H1 (cell line): Measurements from ENCODE around the gene RALGDS. TPM values are rescaled to one million over a fixed set of nuclear protein-coding genes. Genes with fewer than 3 reads are reported as not detected.

ENCODE experiments used
- CTCF ChIA-PET: fragments of 300-600 bp; sonication (Branson Sonifier 250); formaldehyde crosslinking; loops from one replicate; lab custom pipeline; 2021; ENCODE audit not compliant: partially characterized antibody; lab: Charles Lee
- POLR2A ChIA-PET: fragments of 300-600 bp; sonication (Branson Sonifier 250); formaldehyde crosslinking; loops from one replicate; lab custom pipeline; 2021; ENCODE audit warnings: inconsistent platforms; ENCODE audit not compliant: partially characterized antibody; lab: Charles Lee
- DNase-seq, 2 experiments: peaks; one replicate each; pipeline versions ENCODE4 v3.0.0 to v3.0.0-alpha.2; 2010 to 2022; ENCODE audit warnings: low spot score in 2 of 2, low read depth in 1 of 2, mixed read lengths in 1 of 2
- FAIRE-seq: peaks from 2 replicates; lab custom pipeline; 2011; peaks lifted over from hg19 to GRCh38; lab: Jason Lieb, UNC
- H2AFZ ChIP-seq: 2 replicates; pipeline ENCODE4 v1.8.1; 2012; ENCODE audit warnings: low read length, inconsistent platforms
- H2AK5ac ChIP-seq: 2 replicates; pipeline ENCODE4 v1.6.1; 2013; ENCODE audit warnings: low read depth, low read length
- H2BK120ac ChIP-seq: replicated peaks from 2 replicates; pipeline ENCODE3; 2013; ENCODE audit warnings: low read depth, low read length, inconsistent platforms
- H2BK12ac ChIP-seq: 2 replicates; pipeline ENCODE4 v1.6.1; 2013; ENCODE audit warnings: low read depth, low read length
- H2BK15ac ChIP-seq: 2 replicates; pipeline ENCODE4 v1.6.1; 2013; ENCODE audit warnings: low read length
- H2BK20ac ChIP-seq: 2 replicates; pipeline ENCODE4 v1.6.1; 2013; ENCODE audit warnings: low read length
- H2BK5ac ChIP-seq: 2 replicates; pipeline ENCODE4 v1.6.1; 2013; ENCODE audit warnings: low read depth, low read length
- H3K14ac ChIP-seq: 2 replicates; pipeline ENCODE4 v1.6.1; 2013; ENCODE audit warnings: inconsistent platforms; ENCODE audit not compliant: insufficient read length
- H3K18ac ChIP-seq: 2 replicates; pipeline ENCODE4 v1.6.1; 2013; ENCODE audit warnings: low read length; ENCODE audit errors: extremely low read depth
- H3K23ac ChIP-seq: 2 replicates; pipeline ENCODE4 v1.6.1; 2013; ENCODE audit warnings: inconsistent platforms; ENCODE audit not compliant: insufficient read length
- H3K23me2 ChIP-seq: 2 replicates; pipeline ENCODE4 v1.6.1; 2013; ENCODE audit warnings: low read depth, low read length
- H3K27ac ChIP-seq: 2 replicates; pipeline ENCODE4 v1.6.1; 2011; ENCODE audit warnings: low read depth, low read length, inconsistent platforms
- H3K27me3 ChIP-seq, 4 experiments: replicated peaks in 1 of 4; 1 replicate in 1 of 4; 2 replicates in 3 of 4; pipeline versions ENCODE4 v1.6.1 to v1.8.1; 2011 to 2013; ENCODE audit warnings: low read length in 3 of 4, mild to moderate bottlenecking in 3 of 4, inconsistent platforms in 2 of 4, mixed read lengths in 2 of 4, moderate library complexity in 1 of 4; ENCODE audit not compliant: control insufficient read depth in 3 of 4, insufficient read depth in 3 of 4; ENCODE audit errors: extremely low read depth in 1 of 4
- H3K36me3 ChIP-seq, 4 experiments: 2 replicates each; pipeline versions ENCODE4 v1.6.1 to v1.8.1; 2011 to 2013; ENCODE audit warnings: mild to moderate bottlenecking in 4 of 4, low read length in 3 of 4, moderate library complexity in 2 of 4, control low read depth in 1 of 4, inconsistent platforms in 1 of 4; ENCODE audit not compliant: insufficient read depth in 4 of 4, control insufficient read depth in 2 of 4
- H3K4ac ChIP-seq: replicated peaks from 2 replicates; pipeline ENCODE3; 2013; ENCODE audit warnings: low read length, low read depth, mixed read lengths, inconsistent platforms; ENCODE audit not compliant: insufficient read length
- H3K4me1 ChIP-seq, 4 experiments: replicated peaks in 1 of 4; 1 replicate in 1 of 4; 2 replicates in 3 of 4; pipeline versions ENCODE4 v1.6.1 to v1.8.1; 2011 to 2013; ENCODE audit warnings: low read length in 3 of 4, inconsistent platforms in 2 of 4, mixed read lengths in 1 of 4; ENCODE audit not compliant: insufficient read depth in 4 of 4, control insufficient read depth in 3 of 4
- H3K4me2 ChIP-seq, 2 experiments: 2 replicates each; pipeline versions ENCODE4 v1.6.1 to v1.8.1; 2011 to 2013; ENCODE audit warnings: low read depth in 2 of 2, low read length in 2 of 2, control low read depth in 1 of 2, inconsistent platforms in 1 of 2, mild to moderate bottlenecking in 1 of 2; ENCODE audit not compliant: insufficient read depth in 1 of 2
- H3K4me3 ChIP-seq, 4 experiments: fragments of 200-600, 300-600 bp in 1 of 4; sonication (generic), shearing (Covaris generic), sonication (Bioruptor Twin) in 1 of 4; 2 replicates each; pipeline versions ENCODE4 v1.5.1 to v1.8.1; 2011 to 2016; ENCODE audit warnings: low read length in 4 of 4, low read depth in 3 of 4, control low read depth in 2 of 4, inconsistent platforms in 2 of 4, mild to moderate bottlenecking in 2 of 4, mixed read lengths in 1 of 4, moderate library complexity in 1 of 4; ENCODE audit not compliant: insufficient read depth in 2 of 4; ENCODE audit errors: extremely low read depth in 1 of 4
- H3K56ac ChIP-seq: replicated peaks from 2 replicates; pipeline ENCODE3; 2013; ENCODE audit warnings: low read depth, mild to moderate bottlenecking, mixed read lengths, low read length, inconsistent platforms; ENCODE audit not compliant: insufficient read length
- H3K79me1 ChIP-seq: 2 replicates; pipeline ENCODE4 v1.6.1; 2013; ENCODE audit warnings: low read depth, low read length, control low read depth
- H3K79me2 ChIP-seq, 2 experiments: 2 replicates each; pipeline versions ENCODE4 v1.6.1 to v1.8.1; 2012 to 2013; ENCODE audit warnings: low read length in 2 of 2, mild to moderate bottlenecking in 2 of 2, inconsistent platforms in 1 of 2; ENCODE audit not compliant: insufficient read depth in 2 of 2, control insufficient read depth in 1 of 2
- H3K9ac ChIP-seq, 4 experiments: replicated peaks in 1 of 4; 1 replicate in 1 of 4; 2 replicates in 3 of 4; pipeline versions ENCODE4 v1.6.1 to v1.8.1; 2011 to 2013; ENCODE audit warnings: low read depth in 3 of 4, low read length in 3 of 4, control low read depth in 2 of 4, mild to moderate bottlenecking in 2 of 4, moderate library complexity in 2 of 4, inconsistent platforms in 1 of 4; ENCODE audit errors: extremely low read depth in 1 of 4
- H3K9me3 ChIP-seq, 2 experiments: 2 replicates each; pipeline versions ENCODE4 v1.6.1 to v1.8.1; 2012 to 2013; ENCODE audit warnings: mild to moderate bottlenecking in 2 of 2, moderate library complexity in 2 of 2, control low read depth in 1 of 2, inconsistent platforms in 1 of 2, low read depth in 1 of 2, low read length in 1 of 2, mixed read lengths in 1 of 2; ENCODE audit not compliant: insufficient read depth in 2 of 2
- H4K20me1 ChIP-seq, 2 experiments: replicated peaks in 1 of 2; 2 replicates each; pipeline versions ENCODE3 to v1.8.1; 2011 to 2013; ENCODE audit warnings: inconsistent platforms in 2 of 2, low read length in 2 of 2, mild to moderate bottlenecking in 1 of 2; ENCODE audit not compliant: insufficient read depth in 2 of 2, control insufficient read depth in 1 of 2
- H4K5ac ChIP-seq: 2 replicates; pipeline ENCODE4 v1.6.1; 2013; ENCODE audit warnings: low read length, low read depth, mixed read lengths, inconsistent platforms; ENCODE audit not compliant: insufficient read length
- H4K8ac ChIP-seq: 2 replicates; pipeline ENCODE4 v1.8.0; 2013; ENCODE audit warnings: mild to moderate bottlenecking, moderate library complexity, low read length, inconsistent platforms; ENCODE audit not compliant: insufficient read depth; ENCODE audit errors: extremely low read depth
- H4K91ac ChIP-seq: replicated peaks from 2 replicates; pipeline ENCODE3; 2013; ENCODE audit warnings: low read length, mixed read lengths, inconsistent platforms; ENCODE audit not compliant: insufficient read length
- ASH2L ChIP-seq: fragments of 200-600, 300-600 bp; sonication (generic); IDR thresholded peaks from one replicate; pipeline ENCODE4 v1.7.1; 2017; ENCODE audit warnings: low read length
- ATF2 ChIP-seq: IDR thresholded peaks from 2 replicates; pipeline ENCODE4 v1.6.1; 2012; ENCODE audit warnings: low read length, inconsistent platforms
- BACH1 ChIP-seq: IDR thresholded peaks from 2 replicates; pipeline ENCODE4 v1.6.1; 2012; ENCODE audit warnings: low read length, improper control_type of control experiment
- CEBPB ChIP-seq: IDR thresholded peaks from 2 replicates; pipeline ENCODE4 v1.6.1; 2012; ENCODE audit warnings: low read depth, low read length
- EZH2 ChIP-seq: fragments of 200-600 bp; sonication (generic); IDR thresholded peaks from 2 replicates; pipeline ENCODE4 v1.7.1; 2012; ENCODE audit warnings: low read depth, mild to moderate bottlenecking, moderate library complexity, low read length, inconsistent platforms; ENCODE audit not compliant: severe bottlenecking
- KDM5A ChIP-seq: fragments of 200-600 bp; IDR thresholded peaks from 2 replicates; pipeline ENCODE4 v1.7.1; 2012; ENCODE audit warnings: mild to moderate bottlenecking, low read length, inconsistent platforms, mixed read lengths
- MAFK ChIP-seq: IDR thresholded peaks from 2 replicates; pipeline ENCODE4 v1.6.1; 2012; ENCODE audit warnings: low read depth, mild to moderate bottlenecking, improper control_type of control experiment, low read length
- POLR2AphosphoS5 ChIP-seq: IDR thresholded peaks from 2 replicates; pipeline ENCODE4 v1.6.1; 2011; ENCODE audit warnings: low read depth, low read length
- SIRT6 ChIP-seq: IDR thresholded peaks from one replicate; pipeline ENCODE4 v1.7.1; 2012; ENCODE audit warnings: low read length, inconsistent platforms
- SIX5 ChIP-seq: IDR thresholded peaks from 2 replicates; pipeline ENCODE4 v1.6.1; 2011; ENCODE audit warnings: mild to moderate bottlenecking, low read depth, low read length
- TEAD4 ChIP-seq: IDR thresholded peaks from 2 replicates; pipeline ENCODE4 v1.6.1; 2012; ENCODE audit warnings: low read depth, low read length, inconsistent platforms, mixed read lengths
- ZNF274 ChIP-seq: IDR thresholded peaks from 2 replicates; pipeline ENCODE4 v1.7.0; 2012; ENCODE audit warnings: low read length, borderline replicate concordance; ENCODE audit errors: extremely low read depth
- WGBS, 2 experiments: shearing (Covaris generic) in 1 of 2; methylation state at CpG; one replicate each; pipeline versions ENCODE4 v1.1.6 to v1.1.7; 2013 to 2015; ENCODE audit warnings: low lambda C conversion rate in 2 of 2, mixed read lengths in 2 of 2, inconsistent platforms in 1 of 2, low coverage in 1 of 2, missing lambda C conversion rate in 1 of 2; ENCODE audit not compliant: insufficient replicate concordance in 2 of 2, insufficient coverage in 1 of 2, insufficient read length in 1 of 2; ENCODE audit errors: extremely low coverage in 1 of 2, missing lambda C conversion rate in 1 of 2; 5-methylcytosine and 5-hydroxymethylcytosine counted together
- polyA plus RNA-seq, 7 experiments: library from polyadenylated mRNA; depleted of rRNA in 3 of 7; stranded (reverse) in 5 of 7; unstranded in 2 of 7; fragments of >200 nt in 5 of 7; fragments of 200-250 nt in 2 of 7; gene quantifications; 1 replicate in 5 of 7; 2 replicates in 1 of 7; 4 replicates in 1 of 7; pipeline versions ENCODE4 v1.2.1 to v1.2.3, GENCODE V29; 2011 to 2013; ENCODE audit warnings: missing spikeins in 2 of 7, mixed read lengths in 2 of 7
- total RNA-seq: library from RNA; stranded (reverse); fragmentation: NEBNext Ultra II Directional; extraction: Animal tissue kit (Norgen Biotek cat#: 25700); gene quantifications from 2 replicates; pipeline ENCODE4 v1.2.1, GENCODE V29; 2021
- TF ChIP-seq, protein P1 (sequence below): IDR thresholded peaks from 2 replicates; pipeline ENCODE4 v1.6.1; 2011; ENCODE audit warnings: low read depth, mild to moderate bottlenecking, low read length; ENCODE audit not compliant: insufficient read depth

RALGDS gene
- total and polyA plus RNA-seq, 2 of the 8 experiments (the other 6 are each of a cell fraction or from before 2014, with no cell fraction given), result 14.5 to 25.5 TPM

DNA sequence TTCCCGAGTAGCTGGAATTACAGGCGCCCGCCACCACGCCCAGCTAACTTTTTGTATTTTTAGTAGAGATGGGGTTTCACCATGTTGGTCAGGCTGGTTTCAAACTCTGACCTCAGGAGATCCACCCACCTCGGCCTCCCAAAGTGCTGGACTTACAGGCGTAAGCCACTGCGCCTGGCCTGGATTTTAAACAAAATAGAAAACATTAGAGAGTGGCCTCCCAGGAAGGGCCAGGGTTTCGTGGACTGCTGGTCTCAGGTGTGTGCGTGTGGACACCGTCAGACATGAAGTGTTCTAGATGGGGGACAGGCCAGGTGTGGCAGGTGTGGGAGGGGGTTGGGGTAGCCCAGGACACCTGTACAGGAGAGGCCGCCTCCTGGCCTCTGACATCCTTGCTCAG lies 49.7 kb upstream of the RALGDS start:
- H3K79me1 ChIP-seq, result no peaks in the 10 kb centered on the region
- ChIA-PET POLR2A (interaction anchor here (0.6 kb wide), 2 partner anchors 189 to 1923 kb away, joined by 3 read pairs; no protein-coding TSS in a partner anchor), CTCF (interaction anchor here (1.0 to 8.6 kb wide), 3 partner anchors 10 to 69 kb away, joined by 3 to 96 read pairs (median 5); no protein-coding TSS in a partner anchor)
- no peak overlapping the region for H2BK5ac ChIP-seq
- no peak overlapping the region for H3K56ac ChIP-seq
- no peak overlapping the region for H2AFZ ChIP-seq
- H3K9me3 ChIP-seq, result no peaks in the 10 kb centered on the region
- H3K18ac ChIP-seq, result no peak overlapping the region
- no peak overlapping the region for H3K4me2 ChIP-seq
- H4K5ac ChIP-seq, result no peak overlapping the region
- DNase-seq (no peak), FAIRE-seq (no peak)
- no peak overlapping the region for H3K4me3 ChIP-seq
- no peaks in the 10 kb centered on the region for H3K79me2 ChIP-seq
- H3K9ac ChIP-seq, result no peak overlapping the region
- no peak overlapping the region for H4K8ac ChIP-seq
- H3K27me3 ChIP-seq, result no peaks in the 10 kb centered on the region; a peak in 3 of 7 replicates
- H3K27ac ChIP-seq, result no peak overlapping the region
- no peak overlapping the region for H2BK20ac ChIP-seq
- no peak overlapping the region for H4K91ac ChIP-seq
- H2BK120ac ChIP-seq, result no peak overlapping the region
- H3K4me1 ChIP-seq, result no peaks in the 10 kb centered on the region; a peak in 1 of 7 replicates
- H2BK12ac ChIP-seq, result no peak overlapping the region
- H3K36me3 ChIP-seq, result no peaks in the 10 kb centered on the region
- 91% methylated on average over 11 of the region's 11 CpGs; no CpG with 5 or more reads in 1 of the 2 experiments for WGBS, 2 experiments
- H3K14ac ChIP-seq, result no peak overlapping the region
- H2AK5ac ChIP-seq, result no peak overlapping the region
- peaks cover 0 to 1% of the 10 kb centered on the region in 2 experiments for H4K20me1 ChIP-seq
- H3K23me2 ChIP-seq, result no peaks in the 10 kb centered on the region
- no peak overlapping the region for H3K4ac ChIP-seq
- H2BK15ac ChIP-seq, result no peak overlapping the region
- no peak overlapping the region for H3K23ac ChIP-seq
- TF ChIP-seq SIRT6, result no peak
- no peak for TF ChIP-seq ATF2
- no peak for TF ChIP-seq EZH2
- TF ChIP-seq TEAD4, result no peak
- TF ChIP-seq POLR2AphosphoS5, result no peak
- no peak for TF ChIP-seq SIX5
- TF ChIP-seq BACH1, result no peak
- TF ChIP-seq ZNF274, result no peak
- TF ChIP-seq, protein P1, sequence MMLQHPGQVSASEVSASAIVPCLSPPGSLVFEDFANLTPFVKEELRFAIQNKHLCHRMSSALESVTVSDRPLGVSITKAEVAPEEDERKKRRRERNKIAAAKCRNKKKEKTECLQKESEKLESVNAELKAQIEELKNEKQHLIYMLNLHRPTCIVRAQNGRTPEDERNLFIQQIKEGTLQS, result no peak
- no peak for TF ChIP-seq CEBPB
- TF ChIP-seq ASH2L, result no peak
- no peak for TF ChIP-seq MAFK
- TF ChIP-seq KDM5A, result no peak
